Putamen (tissue), 1 donor: ENCODE measurements around the gene FOXK2.
A peak's percentile ranks its signal among the peaks of the same experiment; 100 is the strongest.

ENCODE experiments used
- DNase-seq: peaks from one replicate; pipeline ENCODE4 v3.0.0-alpha.2; 2016; ENCODE audit warnings: low spot score

The FOXK2 gene

DNA sequence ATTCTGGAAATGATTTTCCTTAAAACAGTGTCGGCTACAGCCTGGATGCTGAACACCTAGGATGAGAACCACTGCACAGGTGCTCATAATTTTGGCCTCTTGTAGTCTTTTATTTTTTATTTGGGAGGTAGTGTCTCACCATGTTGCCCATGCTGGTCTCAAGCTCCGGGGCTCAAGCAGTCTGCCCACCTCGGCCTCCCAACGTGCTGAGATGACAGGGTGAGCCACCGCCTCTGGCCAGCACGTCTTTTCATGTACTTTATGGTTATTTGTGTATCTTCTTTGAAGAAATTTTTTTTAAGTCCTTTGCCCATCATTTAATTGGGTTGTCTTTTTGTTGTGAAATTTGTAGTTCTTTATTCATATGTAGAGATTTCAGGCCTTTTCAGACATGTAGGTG is 70.7 kb downstream of the FOXK2 start:
- DNase-seq = no peak

DNA sequence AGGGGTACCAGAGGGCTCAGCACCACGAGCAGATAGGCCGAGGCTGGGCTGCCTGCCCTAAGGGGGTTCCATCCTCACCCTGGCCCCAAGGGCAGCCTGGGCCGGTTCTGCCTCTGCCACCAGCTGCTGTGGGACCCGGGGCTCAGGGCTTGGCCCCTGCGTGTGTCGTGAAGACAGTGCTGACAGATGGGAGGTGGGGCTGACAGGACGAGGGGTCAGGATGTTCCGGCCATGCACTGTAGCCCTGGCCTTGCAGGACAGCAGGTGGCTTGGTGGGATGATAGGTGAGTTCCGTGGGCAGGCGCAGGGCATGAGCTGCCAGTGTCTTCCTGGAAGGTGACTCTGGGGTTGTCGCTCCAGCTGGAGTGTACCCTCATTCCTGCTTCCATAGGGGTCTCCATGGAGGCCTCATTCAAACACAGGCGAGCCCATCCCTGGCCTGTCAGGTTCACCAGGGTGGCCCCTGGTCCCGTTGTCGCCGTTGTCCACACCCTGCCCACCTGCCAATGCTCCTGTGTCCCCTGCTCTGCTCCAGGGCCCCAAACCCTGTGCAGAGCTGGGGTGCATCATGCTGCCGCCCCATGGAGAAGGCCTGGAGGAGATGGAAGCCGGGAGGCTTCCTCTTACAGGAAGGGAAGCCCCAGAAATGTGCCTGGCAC is 71.5 kb downstream of the FOXK2 start:
- no peak for DNase-seq

DNA sequence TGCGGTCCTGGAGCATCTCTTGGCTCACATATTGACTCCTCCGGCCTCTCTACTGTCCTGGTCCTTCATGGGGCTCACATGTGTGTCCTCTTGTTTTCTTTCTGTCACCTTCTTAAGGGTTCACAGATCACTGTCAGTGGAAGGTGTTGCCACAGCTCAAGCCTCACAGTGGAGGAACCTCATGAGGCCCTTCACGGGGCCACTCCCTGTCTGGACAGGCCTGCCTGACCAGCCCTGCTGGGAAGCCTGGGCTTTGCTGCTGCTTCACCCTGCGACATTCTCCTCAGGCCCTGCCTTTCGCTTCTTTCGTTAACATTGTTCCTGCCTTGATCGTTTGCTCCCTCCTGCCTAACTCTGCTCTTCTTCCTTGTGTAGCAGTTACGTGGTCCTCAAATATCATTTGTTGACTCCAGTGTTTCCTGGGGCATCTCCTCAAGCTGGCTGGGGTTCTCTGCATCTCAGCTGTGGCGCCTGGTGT is 72.8 kb downstream of the FOXK2 start:
- DNase-seq = no peak

DNA sequence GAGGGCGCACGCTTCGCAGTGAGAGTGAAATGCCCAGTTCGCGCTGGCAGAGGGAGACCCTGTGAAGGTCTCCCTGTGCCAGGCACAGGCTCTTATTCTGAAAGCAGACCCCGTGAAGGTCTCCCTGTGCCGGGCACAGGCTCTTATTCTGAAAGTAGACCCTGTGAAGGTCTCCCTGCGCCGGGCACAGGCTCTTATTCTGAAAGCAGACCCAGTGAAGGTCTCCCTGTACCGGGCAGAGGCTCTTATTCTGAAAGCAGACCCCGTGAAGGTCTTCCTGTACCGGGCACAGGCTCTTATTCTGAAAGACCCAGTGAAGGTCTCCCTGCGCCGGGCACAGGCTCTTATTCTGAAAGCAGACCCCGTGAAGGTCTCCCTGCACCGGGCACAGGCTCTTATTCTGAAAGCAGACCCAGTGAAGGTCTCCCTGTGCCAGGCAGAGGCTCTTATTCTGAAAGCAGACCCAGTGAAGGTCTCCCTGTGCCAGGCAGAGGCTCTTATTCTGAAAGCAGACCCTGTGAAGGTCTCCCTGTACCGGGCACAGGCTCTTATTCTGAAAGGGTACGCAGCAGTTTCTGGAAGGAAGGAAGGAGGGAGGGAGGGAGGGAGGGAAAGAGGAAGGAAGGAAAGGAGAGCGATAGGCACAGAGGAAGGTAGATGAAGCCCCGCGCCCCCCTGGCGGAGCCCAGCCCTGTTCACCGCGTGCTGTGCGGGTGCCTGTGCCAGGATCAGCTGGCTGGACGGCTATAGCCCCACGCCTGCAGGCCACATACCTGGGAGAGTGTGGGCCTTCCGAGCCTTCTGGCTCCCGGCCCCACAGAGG is 73.4 kb downstream of the FOXK2 start:
- DNase-seq = peak; percentile 85

DNA sequence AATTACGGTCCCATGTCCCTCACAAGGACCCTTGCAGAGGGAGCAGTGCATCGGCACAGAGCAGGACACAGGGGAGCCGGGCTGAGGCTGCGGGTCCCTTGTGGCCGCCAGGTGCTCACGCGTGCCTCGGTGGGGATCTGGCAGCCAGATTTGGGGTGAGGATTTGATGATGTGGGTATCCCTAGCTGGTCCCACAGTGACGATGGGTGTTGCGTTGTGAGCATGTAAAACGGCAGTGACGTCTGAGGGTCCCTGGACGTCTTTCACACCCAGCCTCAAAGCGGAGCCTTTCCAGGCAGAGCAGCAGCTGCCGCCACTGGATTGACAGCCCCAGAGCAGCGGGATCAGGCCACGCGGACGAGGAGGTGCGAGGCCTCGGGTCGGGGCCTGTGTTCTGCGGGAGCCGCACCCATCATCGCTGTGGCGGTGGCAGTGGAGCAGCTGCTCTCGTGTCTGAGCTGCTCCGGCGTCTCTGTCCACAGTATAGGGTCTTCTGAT is 74.1 kb downstream of the FOXK2 start:
- no peak for DNase-seq

DNA sequence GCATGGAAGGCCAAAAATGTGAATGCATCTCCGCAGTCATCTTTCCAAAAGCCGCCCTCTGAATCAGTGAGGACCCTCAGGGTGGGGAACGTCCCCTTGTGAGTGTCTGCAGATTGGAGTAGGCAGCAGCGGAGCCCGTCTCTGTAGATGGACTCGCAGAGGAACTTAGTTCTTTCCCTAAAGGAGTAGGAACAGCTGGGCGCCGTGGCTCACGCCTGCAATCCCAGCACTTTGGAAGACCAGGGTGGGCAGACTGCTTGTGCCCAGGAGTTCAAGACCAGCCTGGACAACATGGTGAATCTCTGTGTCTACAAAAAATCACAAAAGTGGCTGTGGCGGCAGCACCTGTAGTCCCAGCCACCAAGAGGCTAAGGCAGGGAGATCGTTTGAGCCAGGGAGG is 75.0 kb downstream of the FOXK2 start:
- no peak for DNase-seq

DNA sequence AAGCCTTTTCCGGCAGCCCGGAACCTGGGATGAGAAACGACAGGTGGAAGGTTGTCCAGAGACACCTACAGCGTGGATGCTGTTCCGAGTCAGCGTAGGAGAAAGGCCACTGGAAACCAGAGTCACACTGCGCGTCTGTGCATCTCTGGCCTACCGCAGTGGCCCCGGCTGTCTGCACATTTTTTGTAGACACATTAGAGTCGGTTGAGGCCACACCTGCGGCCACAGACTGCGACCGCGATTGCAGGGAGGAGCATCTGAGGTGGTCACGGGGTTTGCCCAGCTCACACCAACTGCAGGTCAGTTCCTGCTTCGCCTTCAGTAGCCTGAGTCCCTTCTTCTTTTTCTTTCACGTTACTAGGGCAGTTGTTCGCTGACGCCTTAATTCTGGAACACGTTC is 76.4 kb downstream of the FOXK2 start:
- no peak for DNase-seq

DNA sequence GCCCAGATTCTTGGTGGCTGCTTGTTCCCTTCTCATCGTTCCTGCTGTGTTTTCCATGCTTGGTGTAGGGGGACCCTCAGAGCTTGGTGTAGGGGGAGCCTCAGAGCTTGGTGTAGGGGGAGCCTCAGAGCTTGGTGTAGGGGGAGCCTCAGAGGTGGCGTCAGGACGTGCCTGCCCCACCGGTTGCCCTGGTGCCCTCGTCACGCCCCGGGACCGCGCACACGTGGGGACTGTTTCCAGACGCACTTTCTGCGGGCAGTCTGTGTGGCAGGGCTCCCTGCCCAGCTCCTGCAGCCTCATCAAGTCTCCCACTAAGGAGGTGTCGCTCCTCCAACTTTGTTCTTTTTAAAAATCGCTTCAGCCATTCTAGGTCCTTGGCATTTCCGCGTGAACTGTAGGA is 76.8 kb downstream of the FOXK2 start:
- no peak for DNase-seq

DNA sequence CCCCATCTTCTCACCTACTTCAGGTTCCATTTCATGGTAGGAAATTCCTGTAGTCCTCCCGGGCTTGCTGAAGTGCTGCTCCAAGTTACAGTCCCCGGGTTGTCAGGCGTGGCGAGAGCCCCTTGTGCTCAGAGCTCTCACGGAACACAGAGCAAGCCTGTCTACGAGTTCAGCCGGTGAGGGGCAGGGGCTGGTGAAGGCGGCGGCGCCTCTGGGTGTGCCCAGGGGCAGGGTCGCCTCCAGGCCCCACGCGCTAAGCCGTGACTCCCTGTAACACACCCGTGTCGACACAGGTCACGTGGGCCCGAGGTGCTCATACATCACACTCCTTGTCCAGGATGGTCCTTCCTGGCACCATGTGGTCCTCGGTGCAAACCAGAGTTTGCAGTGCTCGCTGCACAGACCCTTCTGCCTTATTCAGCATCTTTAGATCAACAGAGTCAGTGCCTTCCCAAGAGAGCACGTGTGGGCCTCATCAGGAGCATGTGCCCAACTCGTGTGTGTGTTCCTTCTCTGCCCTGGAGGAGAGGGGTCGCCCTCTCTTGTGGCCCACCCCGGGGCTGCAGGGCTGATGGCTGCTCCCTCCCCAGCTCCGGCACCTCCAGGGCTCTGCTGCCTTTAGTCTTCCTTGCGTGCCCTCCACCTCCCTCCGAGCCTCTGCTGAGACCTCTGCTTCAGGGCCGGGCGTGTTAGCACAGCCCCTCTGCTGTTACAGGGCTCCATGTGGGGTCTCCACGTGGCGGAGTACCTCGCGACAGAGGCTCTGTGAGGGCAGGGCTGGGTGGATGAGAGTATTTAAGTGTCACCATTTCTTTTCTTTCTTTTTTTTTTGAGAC is 77.5 kb downstream of the FOXK2 start:
- DNase-seq = no peak

DNA sequence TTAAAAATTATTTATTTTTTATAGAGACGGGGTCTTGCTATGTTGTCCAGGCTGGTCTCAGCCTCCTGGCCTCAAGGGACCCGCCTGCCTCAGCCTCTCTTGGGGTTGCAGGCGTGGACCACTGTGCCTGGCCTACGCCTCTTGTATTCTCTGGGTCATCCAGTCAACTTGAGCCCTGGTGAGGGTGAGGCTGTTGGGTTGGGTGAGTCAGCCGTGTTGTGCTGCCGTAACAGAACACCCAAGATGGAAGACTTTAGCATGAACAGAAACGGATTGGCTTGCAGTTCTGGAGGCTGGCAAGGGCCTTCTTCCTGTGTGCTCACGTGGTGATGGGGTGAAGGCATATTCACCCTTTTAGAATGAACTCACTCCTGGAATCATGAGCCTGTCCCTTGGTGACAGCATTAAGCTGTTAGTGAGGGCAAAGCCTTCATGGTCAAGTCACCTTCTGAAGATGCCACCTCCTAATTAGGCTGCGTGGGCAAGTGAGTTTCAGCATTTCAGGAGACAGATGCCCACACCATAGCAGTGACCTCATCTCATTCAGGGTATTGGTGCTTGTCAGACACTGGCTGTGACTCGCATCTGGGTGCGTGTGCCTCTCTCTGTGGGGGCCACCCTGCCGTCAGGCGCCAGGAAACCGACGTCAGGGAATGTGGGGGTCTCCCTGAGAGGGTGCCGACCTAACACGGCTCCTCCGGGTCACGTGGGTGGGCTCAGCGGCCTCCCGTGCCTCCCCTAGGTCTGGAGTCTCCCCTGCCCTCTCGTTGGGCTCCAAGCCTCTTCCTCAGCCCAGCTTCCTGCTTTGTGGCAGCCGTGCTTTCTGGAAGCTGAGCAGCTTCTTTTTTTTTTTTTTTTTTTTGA is 79.0 kb downstream of the FOXK2 start:
- DNase-seq = no peak

DNA sequence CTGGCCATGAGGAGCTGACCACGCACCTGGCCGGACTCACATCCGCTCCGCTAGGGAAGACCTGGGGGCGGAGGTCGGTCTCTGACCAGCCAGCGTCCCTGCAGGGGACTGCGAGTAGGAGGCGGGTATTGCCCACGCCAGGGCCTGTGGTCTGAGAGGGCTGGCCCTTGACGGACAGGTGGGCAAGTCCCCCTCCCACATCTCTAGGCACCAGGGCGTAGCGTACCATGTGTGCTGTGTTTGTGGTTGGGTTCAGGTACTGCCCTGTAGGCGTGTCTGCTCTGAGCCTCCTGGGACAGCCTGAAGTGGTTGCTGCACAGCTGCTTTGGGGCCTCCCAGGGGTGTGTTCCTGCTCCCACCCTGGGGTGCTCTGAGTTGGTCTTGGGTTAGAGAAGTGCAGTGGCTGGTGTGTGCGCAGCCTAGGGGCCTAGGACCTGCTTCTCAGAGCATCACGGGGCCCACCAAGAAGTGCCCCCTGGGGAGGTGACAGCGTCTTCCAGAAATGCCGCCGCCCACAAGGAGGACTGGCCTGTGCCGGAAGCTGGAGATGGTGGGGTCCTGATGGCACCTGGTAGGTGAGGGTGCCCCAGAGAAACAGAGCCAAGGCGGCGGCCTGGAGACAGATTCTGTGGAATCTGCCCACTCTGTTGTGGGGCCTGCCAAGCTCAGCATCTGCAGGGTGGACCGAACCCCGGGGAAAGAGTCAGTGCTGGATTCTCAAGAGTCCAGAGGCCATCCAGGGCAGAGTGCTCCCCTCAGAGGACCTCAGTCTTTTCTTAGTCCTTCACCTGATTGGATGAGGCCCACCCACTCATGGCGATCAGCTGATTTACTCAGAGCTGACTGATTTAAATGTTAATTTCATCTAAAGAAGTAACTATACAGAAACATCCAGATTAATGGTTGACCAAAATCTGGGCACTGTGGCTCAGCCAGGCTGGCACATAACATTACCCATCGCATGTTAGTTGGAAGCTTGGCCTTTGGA is 80.4 kb downstream of the FOXK2 start:
- DNase-seq = no peak

DNA sequence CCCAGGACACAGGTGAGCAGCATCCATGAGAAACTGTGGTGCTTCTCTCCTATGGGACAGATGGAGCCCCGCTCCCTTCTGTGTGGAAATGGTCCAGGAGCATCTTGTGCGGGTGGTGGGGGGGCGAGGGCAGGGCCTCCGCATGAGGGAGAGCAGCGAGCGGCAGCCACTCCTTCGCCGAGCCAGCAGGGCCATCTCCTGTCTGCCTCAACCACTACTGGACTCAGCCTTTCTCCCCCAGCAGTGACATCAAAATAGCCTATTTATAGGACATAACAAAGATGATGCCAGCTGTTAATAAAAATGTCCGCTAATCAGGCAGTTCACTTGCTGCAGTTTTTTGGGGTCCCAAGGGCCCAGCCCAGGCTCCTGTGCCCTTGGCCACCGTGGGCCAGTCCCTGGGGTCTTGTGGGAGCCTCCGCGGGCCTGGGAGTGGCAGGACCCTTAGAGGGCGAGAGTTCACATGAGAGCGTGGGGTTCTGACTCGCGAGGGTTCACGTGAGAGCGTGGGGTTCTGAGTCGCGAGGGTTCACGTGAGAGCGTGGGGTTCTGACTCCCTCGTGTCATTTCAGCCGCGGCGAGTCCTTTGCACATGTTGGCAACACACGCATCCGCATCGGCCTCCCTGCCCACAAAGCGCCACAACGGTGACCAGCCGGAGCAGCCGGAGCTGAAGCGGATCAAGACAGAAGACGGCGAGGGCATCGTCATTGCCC is 81.4 kb downstream of the FOXK2 start:
- DNase-seq = no peak

DNA sequence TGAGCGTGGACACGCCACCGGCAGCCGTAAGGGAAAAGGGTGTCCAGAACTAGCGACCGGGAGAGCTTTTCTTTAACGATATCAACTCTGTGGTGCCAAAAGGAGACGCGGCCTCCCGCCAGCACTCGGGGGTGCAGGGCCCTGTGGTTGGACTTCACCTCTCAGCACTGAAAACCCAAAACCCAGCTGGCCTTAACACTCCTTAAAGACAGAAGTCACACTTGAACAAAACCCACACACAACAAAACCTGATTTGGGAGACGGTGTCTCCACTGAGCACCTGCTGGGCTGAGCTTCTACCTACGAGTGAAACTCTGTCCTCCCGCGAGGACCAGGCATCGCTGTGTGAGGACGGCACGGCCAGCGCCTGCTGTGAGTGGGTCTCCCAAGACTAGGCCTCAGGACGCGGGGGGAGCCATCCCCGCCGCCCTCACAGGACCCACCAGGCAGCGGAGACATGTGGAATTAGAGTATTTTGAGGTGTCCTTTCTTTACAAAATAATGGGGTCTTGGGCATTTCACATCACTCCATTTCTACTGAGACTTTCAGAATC is 82.0 kb downstream of the FOXK2 start:
- DNase-seq = no peak

DNA sequence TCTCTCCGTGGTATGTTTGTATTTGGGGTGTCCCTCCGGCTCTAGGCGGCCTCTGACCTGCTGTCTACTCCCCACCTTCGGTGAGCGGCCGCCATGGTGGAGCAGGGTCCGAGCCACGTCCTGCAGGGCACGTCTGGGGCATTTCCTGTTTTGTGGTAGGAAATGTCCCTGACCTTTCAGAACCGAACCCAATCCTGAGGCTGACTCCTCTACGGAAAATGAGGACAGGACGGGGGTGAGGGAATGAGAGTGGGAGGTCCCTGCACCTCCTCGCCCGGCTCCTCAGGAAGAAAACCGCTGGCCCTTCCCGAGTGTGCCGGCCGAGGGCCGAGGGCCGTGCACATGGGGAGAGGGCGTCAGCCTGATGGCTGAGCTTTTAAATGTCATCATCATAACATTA is 83.0 kb downstream of the FOXK2 start:
- DNase-seq = no peak

DNA sequence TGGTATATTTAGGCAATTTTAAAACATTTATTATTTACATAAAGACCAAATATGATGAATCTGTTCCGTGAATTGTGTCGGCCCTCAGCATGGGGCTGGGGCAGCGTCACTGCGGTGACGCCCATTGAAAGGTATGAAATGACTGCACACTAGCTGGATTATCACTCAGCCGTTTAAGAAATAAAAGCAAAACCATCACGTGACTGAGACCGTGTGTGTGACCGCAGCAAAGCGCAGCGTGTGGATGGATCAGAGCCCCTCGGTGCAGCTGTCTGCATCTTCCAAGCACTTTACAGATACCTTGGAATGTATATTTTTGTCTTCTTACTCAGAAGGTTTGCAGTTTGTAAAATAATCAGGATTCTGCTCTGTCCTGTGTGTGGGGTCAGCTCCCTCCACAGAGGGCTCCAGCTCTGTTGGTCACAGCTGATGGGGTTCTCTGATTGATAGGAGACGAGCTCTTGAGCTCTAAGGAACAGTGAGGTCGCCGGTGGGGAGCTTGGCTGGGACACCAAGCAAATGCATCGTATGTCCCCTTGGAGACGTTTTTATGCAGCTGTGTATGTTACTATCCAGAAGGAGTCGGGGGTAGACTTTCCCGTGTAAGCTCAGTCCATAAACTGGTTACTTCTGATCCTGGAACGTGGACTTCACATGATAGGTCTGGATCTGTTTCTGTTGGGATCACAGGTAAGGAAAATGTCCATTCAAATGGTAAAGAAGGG is 83.6 kb downstream of the FOXK2 start:
- DNase-seq = no peak

DNA sequence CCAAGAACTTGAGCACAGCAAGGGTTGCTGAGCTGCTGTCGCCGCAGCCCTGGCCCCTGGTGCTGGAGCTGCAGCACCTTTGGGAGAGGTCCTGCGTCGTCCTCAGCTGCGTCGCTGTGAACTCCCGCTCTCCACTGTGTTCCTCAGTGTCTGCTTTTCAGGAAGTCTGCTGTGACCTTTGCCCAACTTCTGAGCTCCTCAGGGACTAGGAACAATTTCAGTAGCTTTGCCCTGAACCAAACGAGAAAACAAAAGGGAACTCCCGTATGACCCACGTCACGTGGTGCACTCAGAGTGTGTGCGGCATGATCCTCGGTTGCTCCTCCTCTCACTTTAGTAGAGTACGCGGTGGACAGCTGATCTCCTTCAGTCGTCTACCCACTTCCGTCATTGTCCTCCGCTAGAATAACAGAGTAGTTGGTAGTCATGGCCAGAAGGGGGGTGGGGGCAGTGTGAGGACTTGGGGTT is 84.5 kb downstream of the FOXK2 start:
- peak; percentile 67 for DNase-seq

DNA sequence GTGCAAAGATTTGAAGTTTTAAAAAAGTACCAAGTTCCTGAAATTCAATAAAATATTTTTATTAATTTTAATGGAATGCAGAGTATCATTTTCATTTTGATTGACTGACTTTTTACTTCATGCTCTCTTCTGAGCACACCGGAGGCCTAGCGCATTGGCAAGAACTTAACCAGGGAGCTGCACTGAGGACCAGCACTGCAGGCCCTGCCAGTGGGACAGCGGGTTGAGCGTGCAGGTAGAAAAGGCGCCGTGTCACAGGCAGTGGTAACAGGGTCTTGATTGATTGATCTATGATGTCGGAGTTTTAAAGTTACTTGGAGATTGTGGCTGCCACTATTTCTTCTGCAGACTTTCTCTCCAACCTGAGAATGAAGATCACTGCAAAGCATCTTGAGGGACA is 85.0 kb downstream of the FOXK2 start:
- DNase-seq = no peak

DNA sequence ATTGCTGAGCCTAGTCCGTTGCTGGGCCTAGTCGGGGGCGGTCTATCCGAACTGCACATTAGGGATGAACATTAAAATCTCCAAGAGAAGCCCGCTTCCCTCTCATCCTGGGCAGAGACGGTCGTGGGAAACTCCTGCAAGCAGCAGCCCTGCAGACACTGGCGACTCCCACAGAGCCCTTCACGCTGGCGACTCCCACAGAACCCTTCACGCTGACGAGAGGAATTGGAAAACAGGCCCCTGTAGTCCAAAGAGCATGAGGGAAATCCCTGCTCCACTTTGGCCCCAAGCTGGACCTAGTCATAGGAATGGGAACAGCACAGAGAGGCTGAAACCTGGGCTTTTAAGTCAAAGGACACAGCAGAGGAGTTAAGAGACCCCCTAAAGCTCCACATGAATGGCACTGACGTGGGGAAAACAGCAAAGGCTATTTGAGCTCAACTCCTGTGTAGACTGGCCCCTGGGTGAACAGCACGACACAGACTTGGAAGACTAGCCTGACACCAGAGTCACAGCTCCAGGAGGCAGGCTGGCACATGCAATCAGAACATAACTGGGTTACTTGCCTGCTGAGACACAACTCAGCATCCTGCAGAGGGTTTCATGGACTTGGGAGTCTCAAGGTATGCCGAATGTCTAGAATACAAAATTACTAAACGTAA is 86.5 kb downstream of the FOXK2 start:
- no peak for DNase-seq
